ENCODE data around the gene GGTLC1. TPM values are rescaled to one million over a fixed set of nuclear protein-coding genes. Genes with fewer than 3 reads are reported as not detected.
A peak's percentile ranks its signal among the peaks of the same experiment; 100 is the strongest.

GGTLC1 gene
- polyA plus RNA-seq, 4 donors = 0.19 TPM; not detected in 3

- no peaks in the 10 kb centered on the region for H3K4me1 ChIP-seq (ENCODE audit: control insufficient read depth in 3 of 3, insufficient read depth in 2 of 3, low read depth in 1 of 3, low read length in 2 of 3)
- FAIRE-seq (no peak), DNase-seq (no peak)
- no peaks in the 10 kb centered on the region for H3K36me3 ChIP-seq (ENCODE audit: control insufficient read depth in 3 of 3, insufficient read depth in 2 of 3, low read depth in 1 of 3, low read length in 3 of 3)
- no peak overlapping the region for H3K4me3 ChIP-seq (ENCODE audit: low read depth in 1 of 3, low read length in 3 of 3)
- H3K27me3 ChIP-seq (ENCODE audit: control insufficient read depth in 3 of 3, insufficient read depth in 3 of 3, low read length in 3 of 3) = no peaks in the 10 kb centered on the region
- peaks cover 0 to 4% of the 10 kb centered on the region in 2 donors for H3K9me3 ChIP-seq (ENCODE audit: control insufficient read depth in 2 of 2, insufficient read depth in 1 of 2, low read depth in 1 of 2, low read length in 1 of 2)
- H3K27ac ChIP-seq (ENCODE audit: low read depth in 1 of 3, low read length in 2 of 3) = no peak overlapping the region
Observed at GRCh38 chr20:23939641-23940040, 48.9 kb downstream of the GGTLC1 start.

GRCh38 chr20:23939063-23939462 lies 49.5 kb downstream of the GGTLC1 start:
- Histone ChIP-seq H3K4me1 (ENCODE audit: control insufficient read depth in 3 of 3, insufficient read depth in 2 of 3, low read depth in 1 of 3, low read length in 2 of 3) (no peaks in the 10 kb centered on the region), H3K4me3 (ENCODE audit: low read depth in 1 of 3, low read length in 3 of 3) (no peak overlapping the region), H3K27ac (ENCODE audit: low read depth in 1 of 3, low read length in 2 of 3) (no peak overlapping the region), H3K36me3 (ENCODE audit: control insufficient read depth in 3 of 3, insufficient read depth in 2 of 3, low read depth in 1 of 3, low read length in 3 of 3) (no peaks in the 10 kb centered on the region), H3K9me3 (ENCODE audit: control insufficient read depth in 2 of 2, insufficient read depth in 1 of 2, low read depth in 1 of 2, low read length in 1 of 2) (peaks cover 0 to 4% of the 10 kb centered on the region in 2 donors), H3K27me3 (ENCODE audit: control insufficient read depth in 3 of 3, insufficient read depth in 3 of 3, low read length in 3 of 3) (no peaks in the 10 kb centered on the region)
- DNase-seq (no peak), FAIRE-seq (no peak)
- WGBS, 3 donors = 47 to 67% (median 52%) methylated on average over 2 of the region's 2 CpGs

- H3K36me3 ChIP-seq (ENCODE audit: control insufficient read depth in 3 of 3, insufficient read depth in 2 of 3, low read depth in 1 of 3, low read length in 3 of 3) = no peaks in the 10 kb centered on the region
- 76 to 85% (median 78%) methylated on average over 2 of the region's 2 CpGs for WGBS, 3 donors
- no peak for DNase-seq
- H3K27ac ChIP-seq (ENCODE audit: low read depth in 1 of 3, low read length in 2 of 3) = no peak overlapping the region
- H3K4me1 ChIP-seq (ENCODE audit: control insufficient read depth in 3 of 3, insufficient read depth in 2 of 3, low read depth in 1 of 3, low read length in 2 of 3) = no peaks in the 10 kb centered on the region
- peaks cover 0 to 4% of the 10 kb centered on the region in 2 donors for H3K9me3 ChIP-seq (ENCODE audit: control insufficient read depth in 2 of 2, insufficient read depth in 1 of 2, low read depth in 1 of 2, low read length in 1 of 2)
- no peaks in the 10 kb centered on the region for H3K27me3 ChIP-seq (ENCODE audit: control insufficient read depth in 3 of 3, insufficient read depth in 3 of 3, low read length in 3 of 3)
- FAIRE-seq = no peak
- H3K4me3 ChIP-seq (ENCODE audit: low read depth in 1 of 3, low read length in 3 of 3) = no peak overlapping the region
Observed at GRCh38 chr20:23938118-23938438, 50.5 kb downstream of the GGTLC1 start.

- H3K36me3 ChIP-seq (ENCODE audit: control insufficient read depth in 3 of 3, insufficient read depth in 2 of 3, low read depth in 1 of 3, low read length in 3 of 3) = no peaks in the 10 kb centered on the region
- DNase-seq = peak; percentile 32 to 65
- no peak for FAIRE-seq
- H3K27me3 ChIP-seq (ENCODE audit: control insufficient read depth in 3 of 3, insufficient read depth in 3 of 3, low read length in 3 of 3) = no peaks in the 10 kb centered on the region
- no peaks in the 10 kb centered on the region for H3K4me1 ChIP-seq (ENCODE audit: control insufficient read depth in 3 of 3, insufficient read depth in 2 of 3, low read depth in 1 of 3, low read length in 2 of 3)
- no peak overlapping the region for H3K4me3 ChIP-seq (ENCODE audit: low read depth in 1 of 3, low read length in 3 of 3)
- WGBS, 3 donors = 0 to 2% (median 2%) methylated on average over 3 of the region's 3 CpGs
- H3K27ac ChIP-seq (ENCODE audit: low read depth in 1 of 3, low read length in 2 of 3) = no peak overlapping the region
- peaks cover 0 to 4% of the 10 kb centered on the region in 2 donors for H3K9me3 ChIP-seq (ENCODE audit: control insufficient read depth in 2 of 2, insufficient read depth in 1 of 2, low read depth in 1 of 2, low read length in 1 of 2)
Observed at GRCh38 chr20:23937303-23938117, 51.1 kb downstream of the GGTLC1 start.

Other genes starting within 250 kb of the GGTLC1 start
- gene CST1, start 237.8 kb downstream of the GGTLC1 start, polyA plus RNA-seq = not detected
- gene CST2, start 162.1 kb downstream of the GGTLC1 start, polyA plus RNA-seq = under 1 TPM in 1 of 4 donors, not detected in 3; 0.31 TPM
- under 1 TPM in 1 of 4 donors, not detected in 3; 0.16 TPM for gene CST5, start 109.0 kb downstream of the GGTLC1 start, polyA plus RNA-seq

All from small intestine (tissue), 7 donors.